Bronchial epithelial cell (primary cell): ENCODE data around the gene ZCCHC17. TPM values are rescaled to one million over a fixed set of nuclear protein-coding genes. Genes with fewer than 3 reads are reported as not detected.
"Not testable (repeated sequence)": the region's sequence is repeated elsewhere in the genome, so short reads cannot be mapped to it uniquely, and the experiment has no call there.

Experiments
- DNase-seq: peaks from one replicate; pipeline ENCODE4 v3.0.0-alpha.2; 2010; ENCODE audit warnings: low read depth
- FAIRE-seq: peaks from 2 replicates; lab custom pipeline; 2011; peaks lifted over from hg19 to GRCh38; lab: Jason Lieb, UNC
- H3K27me3 ChIP-seq: 2 replicates; pipeline ENCODE4 v1.5.1; 2011; ENCODE audit warnings: low read length; ENCODE audit not compliant: control insufficient read depth, insufficient read depth
- H3K36me3 ChIP-seq: 2 replicates; pipeline ENCODE4 v1.5.1; 2011; ENCODE audit warnings: low read length; ENCODE audit not compliant: control insufficient read depth, insufficient read depth
- H3K4me3 ChIP-seq: 2 replicates; pipeline ENCODE4 v1.5.1; 2011; ENCODE audit warnings: mild to moderate bottlenecking, low read depth, low read length, control low read depth
- CTCF ChIP-seq: IDR thresholded peaks from 2 replicates; pipeline ENCODE4 v1.5.1; 2011; ENCODE audit warnings: mild to moderate bottlenecking, moderate library complexity, low read length, control low read depth, inconsistent platforms; ENCODE audit not compliant: insufficient read depth, severe bottlenecking
- total RNA-seq: library from RNA; depleted of rRNA; stranded (reverse); fragments of >200 nt; gene quantifications from 2 replicates; pipeline ENCODE4 v1.2.1, GENCODE V29; 2014

The ZCCHC17 gene
- total RNA-seq, 1 donor from 2014 or later = 35.8 TPM

GRCh38 chr1:31272369-31272768 lies 24.5 kb upstream of the ZCCHC17 start:
- FAIRE-seq = no peak
- H3K36me3 ChIP-seq = peaks cover 19% of the 10 kb centered on the region
- TF ChIP-seq CTCF = no peak

GRCh38 chr1:31273619-31274018 lies 23.2 kb upstream of the ZCCHC17 start:
- Histone ChIP-seq H3K36me3 (peaks cover 18% of the 10 kb centered on the region), H3K27me3 (no peaks in the 10 kb centered on the region), H3K4me3 (no peak overlapping the region)
- peak; percentile 52 for DNase-seq
- TF ChIP-seq CTCF = no peak
- no peak for FAIRE-seq

More at GRCh38 chr1:31272369-31272768, 24.5 kb upstream of the ZCCHC17 start:
- Histone ChIP-seq H3K4me3 (no peak overlapping the region), H3K27me3 (no peaks in the 10 kb centered on the region)
- DNase-seq = no peak

- H3K27me3 ChIP-seq, FAIRE-seq, H3K36me3 ChIP-seq, H3K4me3 ChIP-seq, DNase-seq: not testable (repeated sequence)
These were observed 14.4 kb upstream of the ZCCHC17 start for GRCh38 chr1:31282426-31282825.

- not testable (repeated sequence) for H3K27me3 ChIP-seq, FAIRE-seq
- H3K36me3 ChIP-seq = peaks cover 14% of the 10 kb centered on the region
These were observed 9.0 kb upstream of the ZCCHC17 start for GRCh38 chr1:31287791-31288190.

GRCh38 chr1:31289021-31289420 lies 7.8 kb upstream of the ZCCHC17 start:
- FAIRE-seq (no peak), DNase-seq (no peak)
- Histone ChIP-seq H3K4me3 (no peak overlapping the region), H3K27me3 (no peaks in the 10 kb centered on the region), H3K36me3 (peaks cover 12% of the 10 kb centered on the region)
- TF ChIP-seq CTCF = no peak

More at GRCh38 chr1:31287791-31288190, 9.0 kb upstream of the ZCCHC17 start:
- not testable (repeated sequence) for DNase-seq, H3K4me3 ChIP-seq

GRCh38 chr1:31295874-31296485 lies 852 bp upstream of the ZCCHC17 start:
- FAIRE-seq = no peak
- Histone ChIP-seq H3K4me3 (peak overlapping the region; percentile 80), H3K36me3 (peaks cover 4% of the 10 kb centered on the region), H3K27me3 (no peaks in the 10 kb centered on the region)
- no peak for DNase-seq
- no peak for TF ChIP-seq CTCF
